Stimulated activated CD8-positive, alpha-beta memory T cell treated with anti-CD3 and anti-CD28 coated beads, Interleukin-15, amount 100 ng/mL, for 4 hours (primary cell): Measurements from ENCODE around the gene KRT77.

Experiments used
- DNase-seq, 2 donors: peaks; one replicate each; pipeline ENCODE4 v3.0.0-alpha.2; 2020; ENCODE audit warnings: low read depth in 2 of 2

KRT77 gene

DNA sequence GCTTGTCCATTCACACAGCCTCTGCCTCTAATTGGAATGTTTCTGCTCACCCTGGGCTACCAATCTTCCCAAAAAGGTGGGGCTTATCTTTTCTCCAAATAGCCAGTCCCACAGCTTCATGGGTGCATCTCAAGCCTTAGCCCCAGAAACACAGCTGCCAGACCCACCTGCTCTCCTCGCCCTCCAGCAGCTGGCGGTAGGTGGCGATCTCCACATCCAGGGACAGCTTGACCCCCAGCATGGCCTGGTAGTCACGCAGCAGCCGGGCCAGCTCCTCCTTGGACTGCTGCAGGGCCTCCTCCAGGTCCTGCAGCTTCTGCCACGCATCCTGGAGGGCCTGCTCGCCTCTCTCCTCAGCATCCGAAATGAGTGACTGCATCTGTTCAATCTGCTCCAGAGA, 11.1 kb downstream of the KRT77 start:
- no peak for DNase-seq

GRCh38 chr12:52691841-52692150, 11.5 kb downstream of the KRT77 start:
- DNase-seq = no peak

- peak; percentile 9 to 10 for DNase-seq
Measured at GRCh38 chr12:52691076-52691840, 12.1 kb downstream of the KRT77 start.

- DNase-seq = no peak
Measured at GRCh38 chr12:52690351-52691075, 12.8 kb downstream of the KRT77 start.

GRCh38 chr12:52689936-52690335, 13.4 kb downstream of the KRT77 start:
- DNase-seq = no peak

GRCh38 chr12:52689239-52689638, 14.1 kb downstream of the KRT77 start:
- no peak for DNase-seq

DNA sequence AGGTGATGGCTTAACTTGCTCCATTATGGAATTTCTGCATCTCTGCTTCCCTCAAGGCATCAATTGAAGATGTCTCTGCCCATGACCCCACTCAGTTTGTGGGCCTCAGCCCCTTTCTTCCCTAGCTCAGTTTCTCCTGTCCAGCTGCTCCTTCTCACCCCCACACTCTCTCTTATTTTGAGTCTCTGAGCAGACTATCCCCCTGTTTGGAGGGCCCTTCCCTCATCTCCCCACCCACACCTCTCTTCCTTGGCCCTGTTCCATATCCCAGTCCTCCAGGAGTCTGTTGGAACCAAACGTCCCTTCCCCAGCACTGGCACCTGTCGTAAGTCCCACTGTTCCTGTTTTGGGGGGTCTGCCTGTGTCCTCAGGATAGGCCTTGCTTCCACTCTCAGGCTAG, 14.8 kb downstream of the KRT77 start:
- DNase-seq = no peak

DNA sequence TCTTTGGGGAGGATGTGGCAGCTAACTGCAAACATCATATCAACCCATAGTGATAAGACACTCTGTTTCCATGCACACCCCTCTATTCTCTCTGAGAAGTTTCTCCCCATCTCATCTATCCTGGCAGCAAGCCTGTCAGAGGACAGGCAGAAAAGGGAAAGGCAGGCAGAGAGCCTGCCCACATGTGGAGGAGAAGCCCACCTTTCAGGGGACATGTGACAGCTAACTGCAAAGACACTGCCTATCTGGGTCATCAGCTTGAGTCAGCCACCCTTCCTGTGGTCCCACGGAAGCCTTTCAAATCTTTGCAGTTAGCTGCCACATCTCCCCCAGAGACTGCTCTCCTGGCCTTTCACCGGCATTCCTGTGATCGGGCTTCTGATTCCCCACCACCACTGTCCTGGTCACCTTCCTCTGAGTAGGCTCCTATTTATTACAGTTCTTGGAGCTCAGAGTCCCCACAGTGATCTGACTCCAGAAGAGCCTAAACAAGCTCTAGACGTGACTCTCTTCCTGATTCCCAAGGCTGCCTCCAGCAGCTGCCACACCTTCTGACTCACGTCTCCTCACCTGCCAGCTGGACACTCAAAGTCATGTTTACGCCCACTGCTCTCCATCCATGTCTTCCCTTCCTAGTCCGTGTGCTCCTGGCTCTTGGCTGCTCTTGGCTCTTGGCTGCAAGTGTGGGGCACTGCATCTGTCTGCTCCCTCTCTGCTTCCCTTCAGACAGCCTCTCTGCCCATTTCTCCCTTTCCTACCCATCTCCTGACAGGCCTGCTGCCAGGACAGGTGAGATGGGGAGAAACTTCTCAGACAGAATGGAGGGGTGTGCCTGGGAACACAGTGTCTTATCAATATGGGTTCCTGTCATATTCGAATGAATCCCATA, 15.6 kb downstream of the KRT77 start:
- DNase-seq = no peak

GRCh38 chr12:52686756-52687487, 16.4 kb downstream of the KRT77 start:
- DNase-seq = no peak

DNA sequence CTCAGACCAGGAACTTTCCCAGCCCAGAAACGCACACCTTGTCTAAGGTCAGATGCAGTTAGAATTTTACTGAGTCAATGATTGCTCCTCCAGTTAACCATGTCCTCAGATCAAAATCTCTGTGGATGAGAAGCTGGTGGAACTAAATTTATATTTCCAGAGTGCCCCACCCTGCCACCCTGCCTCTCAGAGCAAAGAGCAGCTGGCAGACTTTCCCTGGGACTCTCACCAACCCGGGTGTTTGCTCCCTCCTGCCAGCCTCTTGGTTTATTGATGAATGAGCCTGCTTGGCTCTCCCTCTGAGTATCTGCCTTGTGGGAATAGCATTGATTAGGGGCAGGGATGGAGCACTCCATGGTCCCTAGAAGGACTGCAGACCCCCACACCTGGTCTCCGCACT, 17.3 kb downstream of the KRT77 start:
- no peak for DNase-seq

DNA sequence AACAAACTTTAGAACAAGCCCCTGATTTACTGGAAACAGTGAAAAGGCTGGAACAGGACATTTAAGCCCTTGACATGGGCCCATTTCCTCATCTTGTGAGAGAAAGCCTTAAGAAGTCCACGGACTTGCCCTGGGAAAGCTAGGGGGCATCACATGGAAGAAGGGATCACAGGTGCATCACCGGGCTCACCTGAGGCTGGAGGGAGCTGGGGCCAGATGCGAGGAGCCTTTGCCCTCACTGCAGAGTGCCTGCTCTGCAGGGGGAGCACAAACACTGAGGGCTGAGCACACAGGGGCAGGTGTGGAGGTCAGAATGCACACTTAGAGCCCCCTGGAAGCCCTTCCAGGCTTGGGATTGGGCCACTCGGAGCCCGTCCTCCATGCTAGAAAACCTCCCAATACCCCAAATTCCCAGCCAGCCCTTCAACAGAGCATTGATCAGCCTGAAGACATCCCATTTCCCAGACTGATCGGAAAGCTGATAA, 17.9 kb downstream of the KRT77 start:
- DNase-seq = no peak

- DNase-seq = no peak
Measured at GRCh38 chr12:52684431-52684830, 18.9 kb downstream of the KRT77 start.

- no peak for DNase-seq
Measured at GRCh38 chr12:52683575-52684300, 19.6 kb downstream of the KRT77 start.

- no peak for DNase-seq
Measured at GRCh38 chr12:52682938-52683574, 20.3 kb downstream of the KRT77 start.

GRCh38 chr12:52682381-52682660, 21.0 kb downstream of the KRT77 start:
- no peak for DNase-seq

DNA sequence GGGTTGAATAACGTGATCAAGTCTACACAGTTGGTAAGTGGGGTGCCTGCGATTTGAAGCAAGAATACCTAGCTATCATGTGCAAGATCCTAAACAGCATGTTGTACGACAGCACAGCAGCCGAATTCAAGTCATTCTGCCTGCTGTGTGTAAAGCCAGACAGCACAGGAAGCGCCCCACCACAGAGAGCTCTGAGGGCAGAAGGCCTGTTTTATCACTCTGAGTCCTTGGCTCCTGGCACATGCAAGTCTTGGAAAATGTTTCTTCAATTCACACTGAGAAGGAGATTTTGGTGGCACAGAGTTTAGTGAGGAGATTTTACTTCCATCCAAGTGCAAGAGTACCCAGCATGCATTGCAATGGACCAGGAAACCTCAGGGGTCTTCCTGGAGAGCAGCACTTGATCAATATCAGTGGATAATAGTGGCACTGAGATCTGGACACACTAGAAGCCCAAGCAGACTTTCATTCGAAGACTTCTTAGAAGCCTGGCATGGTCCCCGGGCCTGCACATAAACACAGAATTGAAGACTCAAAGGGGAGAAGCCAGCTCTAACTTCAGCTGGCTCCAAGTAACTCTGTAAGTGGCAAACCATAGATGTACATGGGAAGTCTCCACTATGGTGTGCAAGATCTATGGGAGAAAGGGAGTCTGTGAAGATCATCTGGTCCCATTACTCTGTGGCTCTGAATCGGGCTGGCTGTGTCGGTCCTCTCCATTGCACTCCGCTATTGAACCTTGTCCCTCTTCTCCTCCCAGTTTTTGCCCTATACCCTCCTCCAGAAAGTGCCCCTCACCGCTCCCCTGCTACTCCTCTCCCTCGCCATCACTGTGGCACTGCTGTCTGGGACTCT, 21.6 kb downstream of the KRT77 start:
- no peak for DNase-seq

DNA sequence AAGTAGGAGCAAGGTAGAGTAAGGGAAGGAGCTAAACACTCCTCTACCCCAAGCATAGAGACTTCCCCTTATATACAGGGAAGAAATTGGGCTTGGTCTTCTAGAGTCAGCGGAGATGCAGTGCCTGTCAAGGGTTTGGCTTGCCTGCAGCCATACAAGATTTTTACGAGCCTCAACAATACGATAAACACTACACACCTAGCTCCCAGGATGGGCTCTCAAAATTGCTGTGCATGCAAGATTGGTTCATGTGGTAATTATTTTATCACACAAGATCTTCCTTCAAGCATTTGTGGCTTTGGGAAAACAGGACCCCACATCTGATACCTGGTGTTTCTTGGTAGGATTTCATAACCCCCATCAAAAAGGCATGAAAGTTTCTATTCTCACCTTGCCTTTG, 23.0 kb downstream of the KRT77 start, which contains the start of gene KRT1:
KRT1 (minus strand) TSS at position 45 of the 400 bp plus-strand sequence. CDS start 59 bp downstream, outside the sequence.
- no peak for DNase-seq

- no peak for DNase-seq
Measured at GRCh38 chr12:52679875-52680274, 23.4 kb downstream of the KRT77 start.

DNA sequence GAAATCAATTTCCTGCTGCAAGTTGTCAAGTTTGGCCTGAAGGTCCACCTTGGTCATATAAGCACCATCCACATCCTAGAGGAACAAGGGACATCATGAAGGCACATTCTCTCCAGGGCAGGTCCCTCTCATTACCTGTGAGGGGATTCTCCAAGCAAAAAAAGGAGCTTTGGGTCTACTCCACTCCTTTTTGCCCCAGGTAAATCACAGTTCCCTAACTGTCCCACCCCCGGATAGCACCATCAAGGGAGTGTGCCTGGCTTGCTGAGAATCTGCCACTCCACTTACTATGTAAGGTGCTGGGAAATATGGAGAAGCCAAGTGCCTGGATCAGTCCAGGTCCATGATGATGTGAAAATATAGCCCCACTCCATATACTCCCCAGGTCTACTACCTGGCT, 25.7 kb downstream of the KRT77 start:
- no peak for DNase-seq

- no peak for DNase-seq
Measured at GRCh38 chr12:52677126-52677525, 26.2 kb downstream of the KRT77 start.
